ENCODE measurements around the gene MTERF1.

DNA sequence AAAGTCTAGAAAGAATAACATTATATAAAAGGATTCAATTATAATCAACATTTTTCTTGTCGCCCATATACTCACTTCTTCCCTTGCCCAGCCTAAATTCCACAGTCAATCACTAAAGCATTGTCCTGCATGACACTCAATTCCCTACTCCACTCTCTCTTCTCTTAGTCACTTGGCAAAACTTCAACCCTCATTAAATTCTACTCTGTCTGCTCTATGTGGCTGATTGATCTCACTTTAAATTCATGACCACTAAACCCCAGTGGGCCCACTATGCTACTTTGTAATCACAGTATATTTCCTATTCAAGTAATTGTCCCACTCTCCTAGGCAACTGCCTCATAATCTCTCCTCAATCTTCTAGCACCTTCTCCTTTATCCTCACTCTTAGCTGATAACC, 54.1 kb downstream of the MTERF1 start:
- TF ChIP-seq, protein P1, sequence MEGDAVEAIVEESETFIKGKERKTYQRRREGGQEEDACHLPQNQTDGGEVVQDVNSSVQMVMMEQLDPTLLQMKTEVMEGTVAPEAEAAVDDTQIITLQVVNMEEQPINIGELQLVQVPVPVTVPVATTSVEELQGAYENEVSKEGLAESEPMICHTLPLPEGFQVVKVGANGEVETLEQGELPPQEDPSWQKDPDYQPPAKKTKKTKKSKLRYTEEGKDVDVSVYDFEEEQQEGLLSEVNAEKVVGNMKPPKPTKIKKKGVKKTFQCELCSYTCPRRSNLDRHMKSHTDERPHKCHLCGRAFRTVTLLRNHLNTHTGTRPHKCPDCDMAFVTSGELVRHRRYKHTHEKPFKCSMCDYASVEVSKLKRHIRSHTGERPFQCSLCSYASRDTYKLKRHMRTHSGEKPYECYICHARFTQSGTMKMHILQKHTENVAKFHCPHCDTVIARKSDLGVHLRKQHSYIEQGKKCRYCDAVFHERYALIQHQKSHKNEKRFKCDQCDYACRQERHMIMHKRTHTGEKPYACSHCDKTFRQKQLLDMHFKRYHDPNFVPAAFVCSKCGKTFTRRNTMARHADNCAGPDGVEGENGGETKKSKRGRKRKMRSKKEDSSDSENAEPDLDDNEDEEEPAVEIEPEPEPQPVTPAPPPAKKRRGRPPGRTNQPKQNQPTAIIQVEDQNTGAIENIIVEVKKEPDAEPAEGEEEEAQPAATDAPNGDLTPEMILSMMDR (IDR thresholded peaks at IDR 0.05): no peak
- TF ChIP-seq POLR2A (IDR thresholded peaks at IDR 0.05): no peak

All from uterus (tissue), 2 donors.